ENCODE measurements around the gene GLDC. TPM values are rescaled to one million over a fixed set of nuclear protein-coding genes. Genes with fewer than 3 reads are reported as not detected.

GLDC gene
- total RNA-seq, 5 donors from 2014 or later (not counting 1 experiment from before 2014, with no cell fraction given) = 0.21 to 0.79 (median 0.70) TPM

DNA sequence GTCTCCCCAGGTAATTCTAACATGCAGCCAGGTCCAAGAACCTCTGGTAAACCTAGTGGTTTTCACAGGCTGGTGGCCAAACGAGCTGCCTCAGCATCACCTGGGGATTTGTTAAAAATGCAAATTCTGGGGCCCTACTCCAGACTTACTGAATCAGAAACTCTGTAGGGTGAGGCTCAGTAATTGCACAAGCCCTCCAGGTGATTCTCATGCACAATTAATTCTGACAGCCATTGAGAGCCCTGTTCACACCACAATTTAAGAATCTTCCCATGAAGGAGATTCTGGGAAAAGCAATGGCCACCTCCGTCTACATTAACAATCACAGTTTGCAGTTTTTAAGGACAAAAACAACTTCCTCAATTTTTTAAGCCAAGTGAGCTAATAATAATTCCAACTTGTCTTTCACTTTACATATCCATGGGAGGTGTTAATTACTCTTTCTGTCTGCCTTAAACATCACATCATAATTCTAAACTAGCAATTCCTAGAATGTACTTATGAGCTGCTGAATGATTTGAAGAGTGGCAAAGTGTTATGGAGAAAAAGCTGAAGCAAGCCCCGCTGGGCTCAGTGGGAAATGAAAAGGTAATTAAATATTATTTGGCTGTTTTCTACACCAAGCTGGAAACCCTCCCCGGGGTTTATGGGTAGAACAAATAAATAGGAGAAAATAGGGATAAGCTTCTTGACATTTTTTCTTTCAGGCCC, 70.0 kb downstream of the GLDC start:
- WGBS (ENCODE audit: insufficient coverage) = no CpG with 5 or more reads among the region's 4 CpGs
- H3K4me1 ChIP-seq (ENCODE audit: control insufficient read depth in 1 of 2, extremely low read depth in 1 of 2, insufficient read depth in 2 of 2, low read length in 2 of 2) = no peaks in the 10 kb centered on the region
- ChIA-PET CTCF (interaction anchor here (0.7 to 1.8 kb wide), 4 partner anchors 10 to 220 kb away, joined by 3 to 5 read pairs (median 3); no protein-coding TSS in a partner anchor), POLR2A (no interaction called here)
- H3K4me3 ChIP-seq (ENCODE audit: control insufficient read depth in 1 of 2, extremely low read depth in 1 of 2, low read length in 1 of 2) = no peak overlapping the region
- no peak overlapping the region for H3K27ac ChIP-seq (ENCODE audit: low read length)
- peaks cover 0 to 14% of the 10 kb centered on the region in 2 experiments for H3K27me3 ChIP-seq (replicated peaks in 1 of 2; ENCODE audit: control insufficient read depth in 2 of 2, extremely low read depth in 1 of 2, insufficient read depth in 2 of 2, low read length in 1 of 2)
- Mint-ChIP-seq H3K9me3 (no peaks in the 10 kb centered on the region), H3K4me3 (no peak overlapping the region), H3K36me3 (no peaks in the 10 kb centered on the region), H3K27me3 (peaks cover 7 to 20% of the 10 kb centered on the region in 2 donors), H3K4me1 (no peaks in the 10 kb centered on the region), H3K27ac (no peak overlapping the region)
- ATAC-seq (replicated peaks in 1 of 4) (no peak), DNase-seq (no peak)
- H3K9me3 ChIP-seq = no peaks in the 10 kb centered on the region
- H3K36me3 ChIP-seq (ENCODE audit: control insufficient read depth in 2 of 2, extremely low read depth in 1 of 2, insufficient read depth in 1 of 2, low read length in 1 of 2) = no peaks in the 10 kb centered on the region

DNA sequence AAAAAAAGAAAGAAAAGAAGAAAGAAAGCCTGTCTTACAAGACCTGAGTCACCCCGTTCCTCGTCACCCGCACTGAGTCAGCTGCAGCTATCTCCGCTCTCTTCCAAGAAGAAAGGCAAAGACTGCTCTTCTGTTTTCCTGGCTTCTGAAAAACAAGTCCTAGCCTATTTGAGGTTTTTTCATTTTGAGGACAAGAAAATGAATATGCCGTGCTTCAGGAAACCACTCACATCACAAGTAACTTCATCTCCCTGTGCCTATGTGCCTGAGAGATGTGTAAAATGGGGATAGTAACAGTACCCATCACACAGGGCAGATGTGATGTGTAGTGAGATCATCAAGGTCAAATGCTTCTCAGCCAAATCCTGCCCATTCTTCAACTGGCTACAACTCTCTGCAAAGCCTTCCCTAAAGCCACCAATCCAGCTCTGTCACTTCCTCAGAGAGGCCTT, 78.4 kb downstream of the GLDC start:
- Histone ChIP-seq H3K4me1 (ENCODE audit: control insufficient read depth in 1 of 2, extremely low read depth in 1 of 2, insufficient read depth in 2 of 2, low read length in 2 of 2) (no peaks in the 10 kb centered on the region), H3K27ac (ENCODE audit: low read length) (no peak overlapping the region), H3K9me3 (no peaks in the 10 kb centered on the region), H3K27me3 (replicated peaks in 1 of 2; ENCODE audit: control insufficient read depth in 2 of 2, extremely low read depth in 1 of 2, insufficient read depth in 2 of 2, low read length in 1 of 2) (peaks cover 0 to 3% of the 10 kb centered on the region in 2 experiments), H3K36me3 (ENCODE audit: control insufficient read depth in 2 of 2, extremely low read depth in 1 of 2, insufficient read depth in 1 of 2, low read length in 1 of 2) (no peaks in the 10 kb centered on the region), H3K4me3 (ENCODE audit: control insufficient read depth in 1 of 2, extremely low read depth in 1 of 2, low read length in 1 of 2) (no peak overlapping the region)
- CTCF ChIA-PET = interaction anchor here (0.6 to 3.5 kb wide), 8 partner anchors 13 to 512 kb away, joined by 3 to 27 read pairs (median 6); no protein-coding TSS in a partner anchor
- Mint-ChIP-seq H3K27me3 (peaks cover 4 to 10% of the 10 kb centered on the region in 2 donors), H3K4me1 (peaks cover 0 to 6% (median 0%) of the 10 kb centered on the region in 3 donors), H3K9me3 (no peaks in the 10 kb centered on the region), H3K4me3 (no peak overlapping the region), H3K36me3 (no peaks in the 10 kb centered on the region), H3K27ac (no peak overlapping the region)
- DNase-seq = peak in 1 of 35 experiments; percentile 5
- POLR2A ChIA-PET = no interaction called here
- 89% methylated on average over 3 of the region's 5 CpGs for WGBS (ENCODE audit: insufficient coverage)
- ATAC-seq (replicated peaks in 1 of 4) = peak in 1 of 4 experiments; percentile 32

DNA sequence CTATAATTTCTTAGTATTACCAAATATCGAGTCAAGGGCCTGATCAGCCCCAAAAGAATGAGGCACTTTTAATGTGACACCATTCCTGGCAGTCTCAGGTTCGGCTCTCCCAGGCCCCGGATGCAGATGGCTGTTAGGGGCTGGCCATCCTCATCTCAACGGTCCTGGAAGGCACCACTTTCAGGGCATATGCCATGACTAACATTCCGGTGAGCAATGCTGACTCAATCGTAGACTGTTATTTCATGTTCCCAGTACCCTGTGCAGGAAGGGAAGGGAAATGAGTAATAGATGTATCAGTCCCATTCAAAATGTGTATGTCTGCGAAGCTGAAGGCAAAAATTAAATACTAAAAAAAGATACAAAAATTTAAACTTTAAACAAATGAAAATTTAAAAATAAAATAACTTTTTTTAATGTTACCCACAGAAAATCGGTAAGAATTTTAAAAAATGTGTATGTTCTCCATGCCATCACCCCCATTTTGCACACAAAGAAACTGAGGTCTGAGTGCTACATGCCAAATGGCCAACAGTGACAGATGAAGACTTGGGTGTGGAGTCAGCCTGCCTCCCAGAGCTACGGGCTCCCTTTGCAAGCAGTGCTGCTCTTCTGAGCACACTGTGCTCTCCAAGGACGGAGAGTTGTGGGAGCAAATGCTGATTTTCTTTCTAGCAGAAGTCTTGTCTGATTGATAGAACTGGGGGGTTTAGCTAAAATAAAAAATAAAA, 79.0 kb downstream of the GLDC start:
- Histone ChIP-seq H3K4me3 (ENCODE audit: control insufficient read depth in 1 of 2, extremely low read depth in 1 of 2, low read length in 1 of 2) (no peak overlapping the region), H3K36me3 (ENCODE audit: control insufficient read depth in 2 of 2, extremely low read depth in 1 of 2, insufficient read depth in 1 of 2, low read length in 1 of 2) (no peaks in the 10 kb centered on the region), H3K4me1 (ENCODE audit: control insufficient read depth in 1 of 2, extremely low read depth in 1 of 2, insufficient read depth in 2 of 2, low read length in 2 of 2) (no peaks in the 10 kb centered on the region), H3K27me3 (replicated peaks in 1 of 2; ENCODE audit: control insufficient read depth in 2 of 2, extremely low read depth in 1 of 2, insufficient read depth in 2 of 2, low read length in 1 of 2) (peaks cover 0 to 3% of the 10 kb centered on the region in 2 experiments), H3K9me3 (no peaks in the 10 kb centered on the region), H3K27ac (ENCODE audit: low read length) (no peak overlapping the region)
- peaks cover 0 to 6% (median 0%) of the 10 kb centered on the region in 3 donors for H3K4me1 Mint-ChIP-seq
- no peaks in the 10 kb centered on the region for H3K9me3 Mint-ChIP-seq
- ChIA-PET POLR2A (no interaction called here), CTCF (interaction anchor here (0.6 to 3.5 kb wide), 8 partner anchors 12 to 511 kb away, joined by 3 to 27 read pairs (median 5); no protein-coding TSS in a partner anchor)
- WGBS (ENCODE audit: insufficient coverage) = 66% methylated on average over 4 of the region's 10 CpGs
- H3K4me3 Mint-ChIP-seq = no peak overlapping the region
- no peaks in the 10 kb centered on the region for H3K36me3 Mint-ChIP-seq
- H3K27me3 Mint-ChIP-seq = peaks cover 4 to 10% of the 10 kb centered on the region in 2 donors
- DNase-seq (no peak), ATAC-seq (replicated peaks in 1 of 4) (peak in 1 of 4 experiments; percentile 35)
- no peak overlapping the region for H3K27ac Mint-ChIP-seq

DNA sequence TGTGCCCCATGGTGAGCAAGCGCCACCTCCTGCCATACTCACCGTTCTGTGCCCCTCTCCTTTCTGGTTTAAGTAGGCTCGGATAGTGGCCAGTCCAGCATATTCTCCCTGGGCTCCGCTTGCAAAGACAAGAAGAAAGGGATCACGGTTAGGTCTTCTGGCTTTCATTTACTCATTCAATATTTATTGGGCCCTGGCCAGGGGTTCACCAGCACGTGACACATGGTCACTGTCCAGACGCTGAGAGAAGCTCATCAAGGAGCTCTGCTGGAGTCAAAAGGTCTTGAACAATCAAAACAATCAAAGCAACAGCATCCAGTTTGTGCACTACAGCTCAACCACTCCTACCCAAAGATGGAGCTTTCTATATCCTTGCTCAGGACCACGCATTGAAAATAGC, 80.2 kb downstream of the GLDC start:
- Mint-ChIP-seq H3K36me3 (no peaks in the 10 kb centered on the region), H3K27me3 (peaks cover 0 to 6% of the 10 kb centered on the region in 2 donors), H3K4me1 (peaks cover 0 to 6% (median 0%) of the 10 kb centered on the region in 3 donors), H3K27ac (no peak overlapping the region), H3K9me3 (no peaks in the 10 kb centered on the region), H3K4me3 (no peak overlapping the region)
- POLR2A ChIA-PET = no interaction called here
- Histone ChIP-seq H3K36me3 (ENCODE audit: control insufficient read depth in 2 of 2, extremely low read depth in 1 of 2, insufficient read depth in 1 of 2, low read length in 1 of 2) (no peaks in the 10 kb centered on the region), H3K4me1 (ENCODE audit: control insufficient read depth in 1 of 2, extremely low read depth in 1 of 2, insufficient read depth in 2 of 2, low read length in 2 of 2) (no peaks in the 10 kb centered on the region), H3K27me3 (replicated peaks in 1 of 2; ENCODE audit: control insufficient read depth in 2 of 2, extremely low read depth in 1 of 2, insufficient read depth in 2 of 2, low read length in 1 of 2) (peaks cover 0 to 3% of the 10 kb centered on the region in 2 experiments), H3K4me3 (ENCODE audit: control insufficient read depth in 1 of 2, extremely low read depth in 1 of 2, low read length in 1 of 2) (no peak overlapping the region), H3K9me3 (no peaks in the 10 kb centered on the region), H3K27ac (ENCODE audit: low read length) (no peak overlapping the region)
- WGBS (ENCODE audit: insufficient coverage) = 100% methylated on average over 4 of the region's 8 CpGs
- CTCF ChIA-PET = interaction anchor here in 1 of 2 donors (1.2 kb wide), 1 partner anchor 214 kb away, joined by 4 read pairs; no protein-coding TSS in a partner anchor
- DNase-seq (no peak), ATAC-seq (replicated peaks in 1 of 4) (no peak)

DNA sequence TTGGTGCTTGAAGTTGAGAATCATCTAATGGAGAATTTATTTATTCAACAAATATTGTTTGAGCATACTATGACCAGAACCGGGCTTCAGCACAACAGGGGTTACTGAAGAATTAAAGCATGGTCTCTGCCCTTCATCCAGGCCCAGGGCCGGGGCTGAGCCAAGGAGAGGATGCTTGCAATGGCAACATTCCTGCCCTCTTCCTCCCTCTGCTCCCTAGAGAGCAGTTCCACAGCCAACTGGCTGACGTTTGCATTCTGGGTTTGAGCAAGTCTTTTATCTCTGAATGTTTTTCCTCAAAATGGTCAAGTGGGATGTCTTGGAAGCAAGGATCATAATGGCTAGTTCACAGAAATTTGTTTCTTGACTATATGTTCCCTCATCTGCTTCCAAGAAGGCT, 80.7 kb downstream of the GLDC start:
- POLR2A ChIA-PET = no interaction called here
- H3K36me3 ChIP-seq (ENCODE audit: control insufficient read depth in 2 of 2, extremely low read depth in 1 of 2, insufficient read depth in 1 of 2, low read length in 1 of 2) = no peaks in the 10 kb centered on the region
- no peaks in the 10 kb centered on the region for H3K9me3 ChIP-seq
- DNase-seq (no peak), ATAC-seq (replicated peaks in 1 of 4) (no peak)
- CTCF ChIA-PET = interaction anchor here in 1 of 2 donors (1.3 kb wide), 1 partner anchor 209 kb away, joined by 4 read pairs; no protein-coding TSS in a partner anchor
- no peaks in the 10 kb centered on the region for H3K9me3 Mint-ChIP-seq
- peaks cover 0 to 6% (median 0%) of the 10 kb centered on the region in 3 donors for H3K4me1 Mint-ChIP-seq
- H3K27ac Mint-ChIP-seq = no peak overlapping the region
- H3K27me3 Mint-ChIP-seq = peaks cover 0 to 6% of the 10 kb centered on the region in 2 donors
- no peak overlapping the region for H3K27ac ChIP-seq (ENCODE audit: low read length)
- WGBS (ENCODE audit: insufficient coverage) = 50% methylated on average over 1 of the region's 3 CpGs
- H3K4me1 ChIP-seq (ENCODE audit: control insufficient read depth in 1 of 2, extremely low read depth in 1 of 2, insufficient read depth in 2 of 2, low read length in 2 of 2) = no peaks in the 10 kb centered on the region
- H3K4me3 ChIP-seq (ENCODE audit: control insufficient read depth in 1 of 2, extremely low read depth in 1 of 2, low read length in 1 of 2) = no peak overlapping the region
- H3K4me3 Mint-ChIP-seq = no peak overlapping the region
- peaks cover 0 to 3% of the 10 kb centered on the region in 2 experiments for H3K27me3 ChIP-seq (replicated peaks in 1 of 2; ENCODE audit: control insufficient read depth in 2 of 2, extremely low read depth in 1 of 2, insufficient read depth in 2 of 2, low read length in 1 of 2)
- no peaks in the 10 kb centered on the region for H3K36me3 Mint-ChIP-seq

DNA sequence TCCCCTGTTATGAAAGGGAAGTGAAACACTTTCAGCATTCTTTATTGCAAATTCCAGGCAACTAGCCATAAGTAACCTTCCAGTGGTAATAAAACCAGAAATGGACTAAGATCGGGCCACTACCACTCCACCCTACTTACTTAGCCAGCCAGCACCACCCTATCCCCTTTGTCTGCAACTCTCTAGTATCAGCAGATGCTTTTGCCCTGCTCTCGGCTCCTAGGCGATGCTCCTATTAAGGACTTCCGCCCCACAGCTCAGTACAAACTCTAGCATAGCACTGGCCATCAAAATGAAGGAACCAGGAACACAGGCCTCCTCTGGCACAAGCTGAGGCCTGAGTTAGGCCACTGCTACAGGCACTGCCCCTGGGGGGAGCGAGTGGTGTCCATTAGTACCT, 81.2 kb downstream of the GLDC start:
- DNase-seq (no peak), ATAC-seq (replicated peaks in 1 of 4) (no peak)
- H3K9me3 ChIP-seq = no peaks in the 10 kb centered on the region
- peaks cover 0 to 3% of the 10 kb centered on the region in 2 experiments for H3K27me3 ChIP-seq (replicated peaks in 1 of 2; ENCODE audit: control insufficient read depth in 2 of 2, extremely low read depth in 1 of 2, insufficient read depth in 2 of 2, low read length in 1 of 2)
- ChIA-PET CTCF (interaction anchor here in 1 of 2 donors (1.3 kb wide), 1 partner anchor 209 kb away, joined by 4 read pairs; no protein-coding TSS in a partner anchor), POLR2A (no interaction called here)
- H3K9me3 Mint-ChIP-seq = no peaks in the 10 kb centered on the region
- no peak overlapping the region for H3K4me3 Mint-ChIP-seq
- H3K36me3 Mint-ChIP-seq = no peaks in the 10 kb centered on the region
- no peaks in the 10 kb centered on the region for H3K36me3 ChIP-seq (ENCODE audit: control insufficient read depth in 2 of 2, extremely low read depth in 1 of 2, insufficient read depth in 1 of 2, low read length in 1 of 2)
- no peaks in the 10 kb centered on the region for H3K4me1 ChIP-seq (ENCODE audit: control insufficient read depth in 1 of 2, extremely low read depth in 1 of 2, insufficient read depth in 2 of 2, low read length in 2 of 2)
- no peak overlapping the region for H3K27ac ChIP-seq (ENCODE audit: low read length)
- H3K27me3 Mint-ChIP-seq = peaks cover 0 to 2% of the 10 kb centered on the region in 2 donors
- H3K4me3 ChIP-seq (ENCODE audit: control insufficient read depth in 1 of 2, extremely low read depth in 1 of 2, low read length in 1 of 2) = no peak overlapping the region
- H3K4me1 Mint-ChIP-seq = peaks cover 0 to 6% (median 0%) of the 10 kb centered on the region in 3 donors
- H3K27ac Mint-ChIP-seq = no peak overlapping the region
- WGBS (ENCODE audit: insufficient coverage) = 95% methylated on average over 5 of the region's 5 CpGs

Measured in T-cell (primary cell).